GM21515 (cell line): ENCODE data around the gene DNAJC18.
"Not testable (repeated sequence)": the region's sequence is repeated elsewhere in the genome, so short reads cannot be mapped to it uniquely, and the experiment has no call there.

Experiments used
- ATAC-seq: cut with Tn5 transposase; IDR thresholded peaks from one replicate; pipeline ENCODE4 v1.9.1; 2021; ENCODE audit not compliant: unreplicated experiment

Gene DNAJC18

GRCh38 chr5:139439013-139439903 lies at the start of gene DNAJC18:
DNAJC18 (minus strand) TSS chr5:139439525; CDS start chr5:139439445, 80 bp downstream.
- ATAC-seq = peak; percentile 87

GRCh38 chr5:139488260-139488659 lies 48.9 kb upstream of the DNAJC18 start:
- ATAC-seq = no peak

- ATAC-seq = no peak
These were observed 46.9 kb upstream of the DNAJC18 start for GRCh38 chr5:139486201-139486600.

- ATAC-seq = not testable (repeated sequence)
These were observed 43.5 kb upstream of the DNAJC18 start for GRCh38 chr5:139482890-139483208.

GRCh38 chr5:139482050-139482889 lies 42.9 kb upstream of the DNAJC18 start, which contains the start of gene STING1:
STING1 (minus strand) TSS chr5:139482758; CDS start chr5:139481704, 1,054 bp downstream.
- peak; percentile 44 for ATAC-seq

- no peak for ATAC-seq
These were observed 42.3 kb upstream of the DNAJC18 start for GRCh38 chr5:139481580-139482049.

GRCh38 chr5:139481122-139481533 lies 41.8 kb upstream of the DNAJC18 start:
- no peak for ATAC-seq

- not testable (repeated sequence) for ATAC-seq
These were observed 40.4 kb upstream of the DNAJC18 start for GRCh38 chr5:139479729-139480128.

- not testable (repeated sequence) for ATAC-seq
These were observed 39.5 kb upstream of the DNAJC18 start for GRCh38 chr5:139478657-139479423.

GRCh38 chr5:139475865-139476617 lies 36.7 kb upstream of the DNAJC18 start:
- no peak for ATAC-seq

GRCh38 chr5:139474890-139475791 lies 35.8 kb upstream of the DNAJC18 start:
- no peak for ATAC-seq

GRCh38 chr5:139473565-139473964 lies 34.2 kb upstream of the DNAJC18 start:
- no peak for ATAC-seq

- no peak for ATAC-seq
These were observed 33.8 kb upstream of the DNAJC18 start for GRCh38 chr5:139473105-139473504.

- ATAC-seq = no peak
These were observed 33.2 kb upstream of the DNAJC18 start for GRCh38 chr5:139472386-139473030.

- no peak for ATAC-seq
These were observed 31.5 kb upstream of the DNAJC18 start, which contains the start of gene SMIM33 for GRCh38 chr5:139470821-139471300. SMIM33 (plus strand) TSS chr5:139471004; CDS start chr5:139471122, 118 bp downstream.

GRCh38 chr5:139468421-139468931 lies 29.2 kb upstream of the DNAJC18 start:
- no peak for ATAC-seq

GRCh38 chr5:139462586-139463276 lies 23.4 kb upstream of the DNAJC18 start, which contains the start of gene ECSCR:
ECSCR (minus strand) TSS chr5:139462743; CDS start chr5:139462670, 73 bp downstream.
- ATAC-seq = no peak
